SJSA1 (cell line): Measurements from ENCODE around the gene CIDEC. TPM values are rescaled to one million over a fixed set of nuclear protein-coding genes. Genes with fewer than 3 reads are reported as not detected.
A peak's percentile ranks its signal among the peaks of the same experiment; 100 is the strongest.
"Not testable (repeated sequence)": the region's sequence is repeated elsewhere in the genome, so short reads cannot be mapped to it uniquely, and the experiment has no call there.

Source experiments
- DNase-seq, 2 experiments: peaks; one replicate each; pipeline ENCODE4 v3.0.0-alpha.2; 2015 to 2020; ENCODE audit warnings: low spot score in 2 of 2, low read depth in 1 of 2
- H3K27ac ChIP-seq: fragments of 250-450 bp; sonication (Bioruptor Pico); 2 replicates; pipeline ENCODE4 v1.5.1; 2020; ENCODE audit warnings: mild to moderate bottlenecking, moderate library complexity
- H3K27me3 ChIP-seq: fragments of 250-450 bp; sonication (Bioruptor Pico); replicated peaks from 2 replicates; pipeline ENCODE4 v1.5.1; 2020; ENCODE audit warnings: mild to moderate bottlenecking, moderate library complexity
- H3K36me3 ChIP-seq: fragments of 250-450 bp; sonication (Bioruptor Pico); 2 replicates; pipeline ENCODE4 v1.5.1; 2020; ENCODE audit warnings: mild to moderate bottlenecking
- H3K4me1 ChIP-seq: fragments of 250-450 bp; sonication (Bioruptor Pico); replicated peaks from 2 replicates; pipeline ENCODE4 v1.6.1; 2021; ENCODE audit warnings: mild to moderate bottlenecking
- H3K4me3 ChIP-seq: fragments of 250-450 bp; sonication (Bioruptor Pico); 2 replicates; pipeline ENCODE4 v1.5.1; 2020; ENCODE audit warnings: mild to moderate bottlenecking
- H3K9me3 ChIP-seq: fragments of 250-450 bp; sonication (Bioruptor Pico); replicated peaks from 2 replicates; pipeline ENCODE4 v1.5.1; 2020; ENCODE audit warnings: mild to moderate bottlenecking
- total RNA-seq: library from RNA; depleted of rRNA; stranded (reverse); fragments of >200 nt; shearing (Covaris generic); gene quantifications from 2 replicates; pipeline ENCODE4 v1.2.3, GENCODE V29; 2014

CIDEC gene
- total RNA-seq, 1 experiment from 2014 or later: not detected

GRCh38 chr3:9859530-9860025 lies 20.5 kb downstream of the CIDEC start:
- DNase-seq: no peak
- Histone ChIP-seq H3K9me3 (no peaks in the 10 kb centered on the region), H3K4me1 (no peaks in the 10 kb centered on the region), H3K27me3 (no peaks in the 10 kb centered on the region), H3K4me3 (no peak overlapping the region), H3K27ac (no peak overlapping the region), H3K36me3 (no peaks in the 10 kb centered on the region)

GRCh38 chr3:9855594-9855993 lies 24.5 kb downstream of the CIDEC start:
- H3K27ac ChIP-seq: no peak overlapping the region
- no peak for DNase-seq
- H3K36me3 ChIP-seq: no peaks in the 10 kb centered on the region
- no peak overlapping the region for H3K4me3 ChIP-seq
- no peaks in the 10 kb centered on the region for H3K4me1 ChIP-seq
- H3K9me3 ChIP-seq: no peaks in the 10 kb centered on the region
- no peaks in the 10 kb centered on the region for H3K27me3 ChIP-seq

GRCh38 chr3:9854291-9854940 lies 25.6 kb downstream of the CIDEC start:
- H3K36me3 ChIP-seq, H3K27me3 ChIP-seq, DNase-seq, H3K4me3 ChIP-seq, H3K9me3 ChIP-seq, H3K4me1 ChIP-seq, H3K27ac ChIP-seq: not testable (repeated sequence)

DNA sequence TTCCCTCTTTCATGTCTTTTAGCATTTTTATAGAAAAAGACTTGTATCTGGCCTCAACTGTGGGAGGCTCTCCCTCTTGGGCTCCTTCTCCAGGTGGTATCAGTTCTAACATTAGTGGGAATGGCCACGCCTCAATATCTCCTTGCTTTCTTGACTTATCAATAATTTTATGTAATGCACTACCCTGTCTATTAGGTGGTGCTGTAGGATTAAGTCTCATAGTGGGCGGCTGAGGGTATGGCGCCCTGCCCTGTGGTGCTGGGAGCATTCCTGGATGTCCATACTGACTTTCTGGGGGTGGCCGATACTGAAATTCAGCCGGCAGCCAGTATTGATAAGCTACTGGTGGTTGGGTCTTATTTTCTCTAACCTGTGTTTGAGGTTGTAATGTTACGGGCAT lies 27.5 kb downstream of the CIDEC start:
- H3K27ac ChIP-seq: no peak overlapping the region
- H3K4me1 ChIP-seq: no peaks in the 10 kb centered on the region
- DNase-seq: no peak
- H3K36me3 ChIP-seq: no peaks in the 10 kb centered on the region
- H3K9me3 ChIP-seq: no peaks in the 10 kb centered on the region
- no peak overlapping the region for H3K4me3 ChIP-seq
- no peaks in the 10 kb centered on the region for H3K27me3 ChIP-seq

- not testable (repeated sequence) for H3K4me1 ChIP-seq, H3K27ac ChIP-seq, DNase-seq
Measured at GRCh38 chr3:9851926-9852325, 28.1 kb downstream of the CIDEC start.

GRCh38 chr3:9851383-9851782 lies 28.7 kb downstream of the CIDEC start:
- not testable (repeated sequence) for H3K36me3 ChIP-seq, H3K4me1 ChIP-seq, DNase-seq, H3K27ac ChIP-seq, H3K9me3 ChIP-seq, H3K4me3 ChIP-seq, H3K27me3 ChIP-seq

More at GRCh38 chr3:9851926-9852325, 28.1 kb downstream of the CIDEC start:
- H3K36me3 ChIP-seq, H3K27me3 ChIP-seq, H3K4me3 ChIP-seq, H3K9me3 ChIP-seq: not testable (repeated sequence)

DNA sequence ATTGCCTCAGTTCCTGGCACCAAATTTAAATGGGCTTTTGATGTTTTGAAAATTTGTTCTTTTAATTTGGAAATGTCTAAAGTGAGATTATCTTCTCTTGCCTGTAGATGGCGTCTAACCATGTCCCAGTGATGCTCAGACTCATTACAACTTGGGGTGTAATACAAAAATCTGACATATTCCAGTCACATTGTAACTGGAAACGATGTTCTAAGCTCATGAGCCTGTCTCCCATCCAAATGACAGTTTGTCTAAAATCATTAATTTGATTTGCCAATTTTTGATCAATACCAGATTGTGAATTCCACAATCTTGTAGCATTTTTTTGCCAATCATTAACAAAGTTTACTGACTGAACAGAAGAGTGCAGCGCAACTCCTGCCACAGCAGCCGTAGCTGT lies 31.2 kb downstream of the CIDEC start:
- not testable (repeated sequence) for H3K27ac ChIP-seq

DNA sequence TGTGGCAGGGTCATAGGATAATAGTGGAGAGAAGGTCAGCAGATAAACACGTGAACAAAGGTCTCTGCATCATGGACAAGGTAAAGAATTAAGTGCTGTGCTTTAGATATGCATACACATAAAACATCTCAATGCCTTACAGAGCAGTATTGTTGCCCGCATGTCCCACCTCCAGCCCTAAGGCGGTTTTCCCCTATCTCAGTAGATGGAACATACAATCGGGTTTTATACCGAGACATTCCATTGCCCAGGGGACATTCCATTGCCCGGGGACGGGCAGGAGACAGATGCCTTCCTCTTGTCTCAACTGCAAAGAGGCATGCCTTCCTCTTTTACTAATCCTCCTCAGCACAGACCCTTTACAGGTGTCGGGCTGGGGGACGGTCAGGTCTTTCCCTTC lies 32.2 kb downstream of the CIDEC start:
- not testable (repeated sequence) for H3K27me3 ChIP-seq, H3K9me3 ChIP-seq, H3K27ac ChIP-seq, H3K36me3 ChIP-seq, H3K4me3 ChIP-seq, DNase-seq
- H3K4me1 ChIP-seq: peaks cover 10% of the 10 kb centered on the region

More for the DNA sequence above, 31.2 kb downstream of the CIDEC start:
- H3K4me1 ChIP-seq, H3K27me3 ChIP-seq, H3K4me3 ChIP-seq, DNase-seq, H3K9me3 ChIP-seq, H3K36me3 ChIP-seq: not testable (repeated sequence)

DNA sequence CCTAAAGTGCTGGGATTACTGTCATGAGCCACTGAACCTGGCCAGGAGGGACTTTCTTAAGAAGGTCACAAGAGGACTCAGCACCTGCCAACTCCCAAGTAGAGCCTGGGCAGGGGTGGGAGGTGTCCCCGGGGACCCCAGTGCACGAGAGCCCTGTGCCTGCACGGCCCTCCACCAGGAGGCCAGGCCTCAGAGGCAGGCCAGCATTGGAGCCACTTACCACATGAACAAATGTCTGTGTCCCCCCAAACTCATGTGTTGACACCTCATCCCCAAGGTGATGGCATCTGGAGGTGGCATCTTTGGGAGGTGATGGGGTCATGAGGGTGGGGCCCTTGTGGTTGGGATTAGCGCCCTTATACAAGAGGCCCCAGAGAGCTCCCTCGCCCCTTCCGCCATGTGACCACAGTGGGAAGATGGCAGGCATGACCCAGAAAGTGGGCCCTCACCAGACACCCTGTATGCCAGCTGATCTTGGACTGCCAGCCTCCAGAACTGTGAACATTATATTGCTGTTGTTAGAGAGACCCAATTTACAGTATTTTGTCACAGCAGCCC lies 33.0 kb downstream of the CIDEC start:
- no peak for DNase-seq
- no peaks in the 10 kb centered on the region for H3K27me3 ChIP-seq
- no peak overlapping the region for H3K27ac ChIP-seq
- peaks cover 11% of the 10 kb centered on the region for H3K4me1 ChIP-seq
- peaks cover 3% of the 10 kb centered on the region; the same call in 1 of the 2 replicates for H3K36me3 ChIP-seq
- no peak overlapping the region for H3K4me3 ChIP-seq
- H3K9me3 ChIP-seq: no peaks in the 10 kb centered on the region

- Histone ChIP-seq H3K36me3 (peaks cover 11% of the 10 kb centered on the region), H3K27me3 (no peaks in the 10 kb centered on the region), H3K4me3 (no peak overlapping the region), H3K27ac (no peak overlapping the region), H3K4me1 (peaks cover 11% of the 10 kb centered on the region), H3K9me3 (no peaks in the 10 kb centered on the region)
- no peak for DNase-seq
Measured at GRCh38 chr3:9846231-9846630, 33.8 kb downstream of the CIDEC start.

GRCh38 chr3:9843715-9844438 lies 36.2 kb downstream of the CIDEC start, which contains the start of gene RPUSD3:
Gene RPUSD3 (minus strand): TSS chr3:9844008. CDS start chr3:9843990, 18 bp downstream.
- Histone ChIP-seq H3K36me3 (peaks cover 25% of the 10 kb centered on the region), H3K4me3 (peak within 1 kb of the TSS; percentile 73), H3K27ac (0 out of 2 replicates have a peak within 1 kb of the TSS, but pooled peaks have one; percentile 23), H3K9me3 (no peaks in the 10 kb centered on the region), H3K4me1 (peaks cover 11% of the 10 kb centered on the region), H3K27me3 (no peaks in the 10 kb centered on the region)
- peak; percentile 94 for DNase-seq

DNA sequence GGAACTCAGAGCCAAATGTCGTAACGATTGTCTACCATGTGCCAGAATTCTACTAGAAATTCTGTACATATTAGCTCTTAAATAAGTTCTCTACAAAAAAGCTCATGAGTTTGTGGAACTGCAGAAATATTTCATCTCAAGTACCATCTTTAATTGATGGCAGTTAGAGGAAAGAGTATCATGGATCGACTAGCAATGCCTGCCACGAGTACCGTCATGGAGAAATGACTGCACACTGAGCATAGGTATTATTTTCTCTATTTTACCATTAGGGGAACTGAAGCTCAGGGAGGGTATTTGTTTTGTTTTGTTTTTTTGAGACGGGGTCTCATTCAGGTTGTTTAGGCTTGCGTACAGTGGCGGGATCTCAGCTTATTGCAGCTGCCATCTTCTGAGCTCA lies 39.0 kb downstream of the CIDEC start:
- no peak for DNase-seq
- Histone ChIP-seq H3K36me3 (peaks cover 29% of the 10 kb centered on the region), H3K4me1 (peaks cover 11% of the 10 kb centered on the region), H3K9me3 (no peaks in the 10 kb centered on the region), H3K27me3 (no peaks in the 10 kb centered on the region), H3K27ac (no peak overlapping the region), H3K4me3 (no peak overlapping the region)

DNA sequence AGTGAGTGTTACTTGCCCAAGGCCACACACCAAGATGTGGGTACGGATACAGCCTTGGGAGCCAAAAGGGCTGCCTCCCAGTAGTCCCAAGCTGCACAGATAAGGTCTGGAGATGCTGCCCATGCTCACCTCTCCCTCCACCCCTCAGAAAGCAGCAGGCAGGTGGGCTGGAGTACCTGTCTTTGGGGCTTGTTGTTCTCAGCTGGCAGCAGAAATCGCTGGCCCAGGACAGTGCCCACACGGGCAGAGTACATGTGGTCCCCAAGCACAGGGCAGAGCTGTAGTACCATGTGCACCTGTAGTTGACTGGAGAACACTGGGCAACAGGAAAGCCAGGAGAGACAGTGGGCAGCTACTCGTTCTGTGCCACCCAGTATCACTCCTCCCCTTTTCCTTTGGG lies 41.2 kb downstream of the CIDEC start:
- no peak overlapping the region for H3K27ac ChIP-seq
- H3K36me3 ChIP-seq: peaks cover 45% of the 10 kb centered on the region
- H3K27me3 ChIP-seq: no peaks in the 10 kb centered on the region
- no peak for DNase-seq
- no peaks in the 10 kb centered on the region for H3K9me3 ChIP-seq
- peaks cover 6% of the 10 kb centered on the region; the same call in 1 of the 2 replicates for H3K4me1 ChIP-seq
- H3K4me3 ChIP-seq: no peak overlapping the region
